Measurements from ENCODE around the gene ABCC1.

The ABCC1 gene

GRCh38 chr16:16032271-16032979, 83.0 kb downstream of the ABCC1 start:
- DNase-seq (ENCODE audit: extremely low spot score) = no peak
- POLR2A ChIA-PET = interaction anchor here (0.9 kb wide), 1 partner anchor 28 kb away, joined by 3 read pairs; no protein-coding TSS in a partner anchor
- CTCF ChIA-PET = interaction anchor here (1.1 to 3.2 kb wide), 7 partner anchors 10 to 267 kb away, joined by 3 to 14 read pairs (median 4); no protein-coding TSS in a partner anchor
- TF ChIP-seq, protein P1, sequence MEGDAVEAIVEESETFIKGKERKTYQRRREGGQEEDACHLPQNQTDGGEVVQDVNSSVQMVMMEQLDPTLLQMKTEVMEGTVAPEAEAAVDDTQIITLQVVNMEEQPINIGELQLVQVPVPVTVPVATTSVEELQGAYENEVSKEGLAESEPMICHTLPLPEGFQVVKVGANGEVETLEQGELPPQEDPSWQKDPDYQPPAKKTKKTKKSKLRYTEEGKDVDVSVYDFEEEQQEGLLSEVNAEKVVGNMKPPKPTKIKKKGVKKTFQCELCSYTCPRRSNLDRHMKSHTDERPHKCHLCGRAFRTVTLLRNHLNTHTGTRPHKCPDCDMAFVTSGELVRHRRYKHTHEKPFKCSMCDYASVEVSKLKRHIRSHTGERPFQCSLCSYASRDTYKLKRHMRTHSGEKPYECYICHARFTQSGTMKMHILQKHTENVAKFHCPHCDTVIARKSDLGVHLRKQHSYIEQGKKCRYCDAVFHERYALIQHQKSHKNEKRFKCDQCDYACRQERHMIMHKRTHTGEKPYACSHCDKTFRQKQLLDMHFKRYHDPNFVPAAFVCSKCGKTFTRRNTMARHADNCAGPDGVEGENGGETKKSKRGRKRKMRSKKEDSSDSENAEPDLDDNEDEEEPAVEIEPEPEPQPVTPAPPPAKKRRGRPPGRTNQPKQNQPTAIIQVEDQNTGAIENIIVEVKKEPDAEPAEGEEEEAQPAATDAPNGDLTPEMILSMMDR (IDR thresholded peaks at IDR 0.05; ENCODE audit: control extremely low read depth, extremely low read depth, low read depth, missing control alignments) = no peak

- ChIA-PET CTCF (interaction anchor here (1.3 to 3.2 kb wide), 6 partner anchors 11 to 268 kb away, joined by 3 to 14 read pairs (median 4); no protein-coding TSS in a partner anchor), POLR2A (interaction anchor here (0.9 kb wide), 1 partner anchor 29 kb away, joined by 3 read pairs; no protein-coding TSS in a partner anchor)
- peak; percentile 39 for DNase-seq (ENCODE audit: extremely low spot score)
- TF ChIP-seq, protein P1 (IDR thresholded peaks at IDR 0.05; ENCODE audit: control extremely low read depth, extremely low read depth, low read depth, missing control alignments) = no peak
Measured at GRCh38 chr16:16033208-16033717, 83.8 kb downstream of the ABCC1 start.

DNA sequence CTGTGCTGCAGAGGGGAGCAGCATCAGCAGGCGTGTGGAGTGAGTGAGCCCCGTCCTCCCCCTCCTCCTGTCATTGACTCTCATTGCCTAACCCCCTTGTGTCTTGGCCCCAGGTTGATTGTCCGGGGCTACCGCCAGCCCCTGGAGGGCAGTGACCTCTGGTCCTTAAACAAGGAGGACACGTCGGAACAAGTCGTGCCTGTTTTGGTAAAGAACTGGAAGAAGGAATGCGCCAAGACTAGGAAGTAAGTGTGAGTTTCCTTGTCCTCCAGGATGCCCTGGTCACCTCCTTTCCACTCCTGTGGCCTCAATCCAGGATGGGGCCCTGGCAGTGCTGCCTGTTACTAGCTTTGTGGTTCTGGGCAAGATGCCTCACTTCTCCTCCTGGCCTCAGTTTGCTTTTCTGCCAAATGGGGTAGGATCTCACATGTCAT, 87.0 kb downstream of the ABCC1 start:
- TF ChIP-seq, protein P1 (IDR thresholded peaks at IDR 0.05; ENCODE audit: control extremely low read depth, extremely low read depth, low read depth, missing control alignments) = no peak
- ChIA-PET CTCF (interaction anchor here (1.0 to 1.3 kb wide), 2 partner anchors 17 to 24 kb away, joined by 3 to 4 read pairs; no protein-coding TSS in a partner anchor), POLR2A (no interaction called here)

DNA sequence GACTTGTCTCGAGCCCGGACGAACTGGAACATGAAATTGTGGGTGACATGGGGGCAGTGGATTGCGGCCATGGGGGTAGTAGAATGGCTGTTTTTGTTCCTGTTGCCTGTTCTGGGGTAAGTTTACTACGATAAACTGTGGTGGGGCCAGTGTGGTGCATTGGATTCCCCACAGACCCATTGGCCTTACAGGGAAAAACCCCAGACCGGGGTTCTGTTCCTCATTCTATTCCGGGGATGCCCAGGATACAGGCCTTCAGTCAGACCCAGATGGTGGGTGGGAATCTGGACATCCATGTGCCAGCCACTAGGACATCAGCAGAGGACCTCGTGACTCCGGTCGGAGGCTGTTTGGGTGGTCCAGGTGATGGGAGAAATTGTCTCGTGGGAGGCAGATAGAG, 88.1 kb downstream of the ABCC1 start:
- ChIA-PET CTCF (no interaction called here), POLR2A (no interaction called here)
- no peak for DNase-seq (ENCODE audit: extremely low spot score)
- TF ChIP-seq, protein P1 (IDR thresholded peaks at IDR 0.05; ENCODE audit: control extremely low read depth, extremely low read depth, low read depth, missing control alignments) = no peak

More for the DNA sequence above, 87.0 kb downstream of the ABCC1 start:
- no peak for DNase-seq (ENCODE audit: extremely low spot score)

DNA sequence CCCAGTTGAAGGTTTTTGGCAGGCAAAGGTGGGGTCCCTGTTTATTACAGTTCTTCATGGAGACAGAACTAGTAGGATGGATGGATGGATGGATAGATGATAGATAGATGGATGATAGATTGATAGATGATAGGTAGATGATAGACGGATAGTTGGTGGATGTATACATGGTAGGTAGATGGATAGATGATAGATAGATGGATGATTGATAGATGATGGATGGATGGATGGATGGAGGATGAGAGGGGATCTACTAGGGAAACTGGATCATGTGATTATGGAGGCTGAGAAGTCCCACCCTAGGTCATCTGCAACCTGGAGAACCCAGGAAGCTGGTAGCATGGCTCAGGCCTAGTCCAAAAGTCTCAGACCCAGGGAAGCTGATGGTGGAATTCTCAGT, 88.6 kb downstream of the ABCC1 start:
- TF ChIP-seq, protein P1 (IDR thresholded peaks at IDR 0.05; ENCODE audit: control extremely low read depth, extremely low read depth, low read depth, missing control alignments) = no peak
- POLR2A ChIA-PET = no interaction called here
- CTCF ChIA-PET = interaction anchor here (0.7 kb wide), 1 partner anchor 37 kb away, joined by 3 read pairs; no protein-coding TSS in a partner anchor
- no peak for DNase-seq (ENCODE audit: extremely low spot score)

DNA sequence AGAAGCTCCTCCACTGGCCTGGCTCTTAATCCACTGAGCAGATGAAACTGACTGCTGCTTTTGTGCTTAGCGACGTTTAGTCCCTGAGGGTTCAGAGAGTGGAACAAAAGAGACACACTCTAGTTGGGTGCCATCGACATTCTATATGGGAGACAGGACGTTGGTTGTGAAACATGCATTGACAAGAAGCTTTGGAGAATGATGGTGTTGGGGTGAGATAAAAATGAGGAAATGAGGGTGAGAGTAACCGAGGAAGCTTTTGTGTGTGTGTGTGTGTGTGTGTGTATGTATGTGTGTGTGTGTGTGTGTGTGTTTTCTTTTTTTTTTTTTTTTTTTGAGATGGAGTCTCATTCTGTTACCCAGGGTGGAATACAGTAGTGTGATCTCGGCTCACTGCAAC, 89.5 kb downstream of the ABCC1 start:
- ChIA-PET CTCF (no interaction called here), POLR2A (interaction anchor here (0.8 kb wide), 1 partner anchor 945 kb away, joined by 5 read pairs; no protein-coding TSS in a partner anchor)
- TF ChIP-seq, protein P1 (IDR thresholded peaks at IDR 0.05; ENCODE audit: control extremely low read depth, extremely low read depth, low read depth, missing control alignments) = no peak
- no peak for DNase-seq (ENCODE audit: extremely low spot score)

All from GM10248 (cell line).